K562 (cell line): ENCODE data around the gene SLC2A10. TPM values are rescaled to one million over a fixed set of nuclear protein-coding genes. Genes with fewer than 3 reads are reported as not detected.

Experiments used
- ATAC-seq: fragments of 200-7000 bp; cut with Tn5 transposase; 3 replicates; pipeline ENCODE4 v1.9.1; 2020; ENCODE audit warnings: moderate library complexity
- BruUV-seq: library from RNA; stranded (reverse); fragments of 400-500 nt; replicated peaks from 2 replicates; lab custom pipeline; 2021; lab: Mats Ljungman, UMichigan
- CTCF ChIA-PET: fragments of 300-600 bp; formaldehyde crosslinking; extraction: SDS; loops from one replicate; lab custom pipeline; 2021; ENCODE audit warnings: low intra/inter-chr PET ratio; lab: Yijun Ruan, JAX
- POLR2A ChIA-PET: fragments of 300-600, 350-650 bp; sonication (Branson Sonifier 250); formaldehyde crosslinking; extraction: SDS; loops from one replicate; lab custom pipeline; 2021; ENCODE audit warnings: antibody characterized with exemption, inconsistent platforms; lab: Yijun Ruan, JAX
- DNase-seq, 4 experiments: peaks; one replicate each; pipeline versions ENCODE4 v3.0.0 to v3.0.0-alpha.2; 2011 to 2018; ENCODE audit warnings: low spot score in 3 of 4, mixed read lengths in 3 of 4; ENCODE audit errors: extremely low read depth in 1 of 4
- FAIRE-seq: peaks from 2 replicates; lab custom pipeline; 2011; peaks lifted over from hg19 to GRCh38; lab: Jason Lieb, UNC
- H2AFZ ChIP-seq: 2 replicates; pipeline ENCODE4 v1.6.0; 2011; ENCODE audit warnings: low read depth, low read length, control low read depth, inconsistent platforms
- H3K27ac ChIP-seq: fragments of 200-600 bp; 3 replicates; pipeline ENCODE4 v1.8.0; 2011; ENCODE audit warnings: low read depth, mild to moderate bottlenecking, control low read depth, inconsistent platforms, low read length, moderate library complexity, mixed read lengths; ENCODE audit errors: extremely low read depth
- H3K27me3 ChIP-seq, 2 experiments: fragments of 300-600 bp in 1 of 2; 2 replicates in 1 of 2; 3 replicates in 1 of 2; pipeline versions ENCODE4 v1.6.0 to v1.8.0; 2011; ENCODE audit warnings: inconsistent platforms in 2 of 2, low read length in 2 of 2, mild to moderate bottlenecking in 1 of 2, mixed read lengths in 1 of 2, moderate library complexity in 1 of 2; ENCODE audit not compliant: control insufficient read depth in 2 of 2, insufficient read depth in 2 of 2
- H3K36me3 ChIP-seq: fragments of 300-600 bp; 3 replicates; pipeline ENCODE4 v1.8.0; 2011; ENCODE audit warnings: mild to moderate bottlenecking, low read length, inconsistent platforms; ENCODE audit not compliant: control insufficient read depth, insufficient read depth
- H3K4me1 ChIP-seq, 2 experiments: fragments of 200-600 bp in 1 of 2; replicated peaks in 1 of 2; 2 replicates in 1 of 2; 3 replicates in 1 of 2; pipeline versions ENCODE4 v1.5.1 to v1.8.0; 2011; ENCODE audit warnings: inconsistent platforms in 2 of 2, low read length in 2 of 2, mild to moderate bottlenecking in 1 of 2, mixed read lengths in 1 of 2, moderate library complexity in 1 of 2; ENCODE audit not compliant: control insufficient read depth in 2 of 2, insufficient read depth in 2 of 2
- H3K4me2 ChIP-seq: 2 replicates; pipeline ENCODE4 v1.6.1; 2011; ENCODE audit warnings: low read length, control low read depth, inconsistent platforms, mixed read lengths; ENCODE audit not compliant: insufficient read depth
- H3K4me3 ChIP-seq: fragments of 200-600 bp; sonication (generic), shearing (Covaris generic); 2 replicates; pipeline ENCODE4 v1.5.1; 2016; ENCODE audit warnings: control low read depth, inconsistent platforms
- H3K79me2 ChIP-seq: fragments of 200-600 bp; 3 replicates; pipeline ENCODE4 v1.8.0; 2011; ENCODE audit warnings: low read length, inconsistent platforms; ENCODE audit not compliant: control insufficient read depth, insufficient read depth
- H3K9ac ChIP-seq, 2 experiments: 2 replicates each; pipeline versions ENCODE4 v1.6.0 to v1.6.1; 2011; ENCODE audit warnings: low read depth in 2 of 2, low read length in 2 of 2, control low read depth in 1 of 2, inconsistent platforms in 1 of 2, mild to moderate bottlenecking in 1 of 2, mixed read lengths in 1 of 2; ENCODE audit not compliant: insufficient read depth in 1 of 2
- H3K9me1 ChIP-seq: one replicate; pipeline ENCODE4 v1.6.0; 2011; ENCODE audit warnings: inconsistent platforms, mild to moderate bottlenecking, low read length, moderate library complexity; ENCODE audit not compliant: control insufficient read depth, insufficient read depth
- H3K9me3 ChIP-seq: replicated peaks from 2 replicates; pipeline ENCODE4 v1.5.1; 2011; ENCODE audit warnings: low read depth, low read length, inconsistent platforms; ENCODE audit not compliant: control insufficient read depth, insufficient read depth
- H4K20me1 ChIP-seq: replicated peaks from 2 replicates; pipeline ENCODE4 v1.6.1; 2011; ENCODE audit warnings: low read length, inconsistent platforms, mixed read lengths; ENCODE audit not compliant: control insufficient read depth, insufficient read depth
- PCBP1 ChIP-seq: fragments of 200-400 bp; formaldehyde crosslinking; IDR thresholded peaks from 2 replicates; pipeline ENCODE4 v1.6.1; 2018; ENCODE audit warnings: mild to moderate bottlenecking, low read depth, low read length; ENCODE audit not compliant: poor library complexity, severe bottlenecking
- POU5F1 ChIP-seq: fragments of 150-350 bp; IDR thresholded peaks from 2 replicates; pipeline ENCODE4 v1.6.1; 2014; ENCODE audit warnings: borderline replicate concordance, low read length, low read depth, mild to moderate bottlenecking; ENCODE audit not compliant: partially characterized antibody
- RBM25 ChIP-seq: fragments of 200-400 bp; formaldehyde crosslinking; IDR thresholded peaks from 2 replicates; pipeline ENCODE4 v1.6.1; 2018; ENCODE audit warnings: low read length, low read depth, moderate library complexity; ENCODE audit not compliant: severe bottlenecking
- RHOXF2B ChIP-seq: fragments of 250-450 bp; sonication (Bioruptor Pico); conservative IDR thresholded peaks from 2 replicates; pipeline ENCODE4 v1.5.1; 2021
- SLC30A9 ChIP-seq: fragments of 250-450 bp; sonication (Bioruptor Pico); IDR thresholded peaks from 2 replicates; pipeline ENCODE4 v1.8.0; 2022; ENCODE audit warnings: mild to moderate bottlenecking, moderate library complexity
- SMAD4 ChIP-seq: fragments of 250-450 bp; sonication (Bioruptor Pico); conservative IDR thresholded peaks from 2 replicates; pipeline ENCODE4 v1.8.0; 2021; ENCODE audit warnings: inconsistent platforms, mild to moderate bottlenecking, moderate library complexity
- SPI1 ChIP-seq: IDR thresholded peaks from 2 replicates; pipeline ENCODE4 v1.6.1; 2011; ENCODE audit warnings: low read depth, low read length, control low read depth, borderline replicate concordance
- TAF1 ChIP-seq: IDR thresholded peaks from 2 replicates; pipeline ENCODE4 v1.6.1; 2011; ENCODE audit warnings: mild to moderate bottlenecking, low read length, moderate library complexity; ENCODE audit not compliant: insufficient read depth, control insufficient read depth, severe bottlenecking; ENCODE audit errors: extremely low read depth
- TCF7L2 ChIP-seq: fragments of 150-350 bp; IDR thresholded peaks from 2 replicates; pipeline ENCODE4 v1.6.1; 2016; ENCODE audit warnings: low read depth, mild to moderate bottlenecking, low read length, moderate library complexity
- WGBS: fragments of 100-300 bp; shearing (Covaris generic); methylation state at CpG from one replicate; pipeline ENCODE4 v1.1.6; 2016; ENCODE audit warnings: low coverage, mixed read lengths; ENCODE audit not compliant: insufficient coverage; ENCODE audit errors: missing lambda C conversion rate; 5-methylcytosine and 5-hydroxymethylcytosine counted together
- in situ Hi-C: fragments of 300-500 bp; cut with MboI; formaldehyde crosslinking; loops from 4 replicates; pipeline ENCODE4 v1.15.0; 2018; ENCODE audit warnings: inconsistent platforms, mixed read lengths
- intact Hi-C: fragments of 100-400 bp; cut with micrococcal nuclease; formaldehyde crosslinking; loops from 2 replicates; pipeline ENCODE4 v1.14.2; 2022
- polyA plus RNA-seq, 8 experiments: library from polyadenylated mRNA; depleted of rRNA in 4 of 8; stranded (reverse) in 5 of 8; unstranded in 3 of 8; fragments of >200 nt; fragmentation: Nextera tagmentation in 2 of 8; fragmentation: Illumina TruSeq in 1 of 8; extraction: Ambion mirVana in 2 of 8; extraction: Trizol in 1 of 8; gene quantifications; 2 replicates each; pipeline versions ENCODE4 v1.2.1 to v1.2.3, GENCODE V29; 2011 to 2014; ENCODE audit warnings: inconsistent platforms in 1 of 8, missing spikeins in 1 of 8
- total RNA-seq, 7 experiments: library from RNA; depleted of rRNA in 6 of 7; stranded (reverse); fragments of >200 nt in 6 of 7; fragmentation: Illumina TruSeq in 2 of 7; extraction: Trizol in 2 of 7; gene quantifications; 2 replicates each; pipeline versions ENCODE4 v1.2.1 to v1.2.3, GENCODE V29; 2011 to 2021; ENCODE audit warnings: low replicate concordance in 1 of 7
- TF ChIP-seq, protein P1 (sequence below): fragments of 450-650 bp; IDR thresholded peaks from 2 replicates; pipeline ENCODE4 v1.6.1; 2016; ENCODE audit warnings: low read depth, mild to moderate bottlenecking, moderate library complexity
- TF ChIP-seq, protein P2 (sequence below): fragments of 450-650 bp; IDR thresholded peaks from 2 replicates; pipeline ENCODE4 v1.6.1; 2016; ENCODE audit warnings: borderline replicate concordance

The SLC2A10 gene
- total and polyA plus RNA-seq, 9 of the 15 experiments (the other 6 are each of a cell fraction or from before 2014, with no cell fraction given) = 0.01 to 1.8 (median 0.10) TPM

DNA sequence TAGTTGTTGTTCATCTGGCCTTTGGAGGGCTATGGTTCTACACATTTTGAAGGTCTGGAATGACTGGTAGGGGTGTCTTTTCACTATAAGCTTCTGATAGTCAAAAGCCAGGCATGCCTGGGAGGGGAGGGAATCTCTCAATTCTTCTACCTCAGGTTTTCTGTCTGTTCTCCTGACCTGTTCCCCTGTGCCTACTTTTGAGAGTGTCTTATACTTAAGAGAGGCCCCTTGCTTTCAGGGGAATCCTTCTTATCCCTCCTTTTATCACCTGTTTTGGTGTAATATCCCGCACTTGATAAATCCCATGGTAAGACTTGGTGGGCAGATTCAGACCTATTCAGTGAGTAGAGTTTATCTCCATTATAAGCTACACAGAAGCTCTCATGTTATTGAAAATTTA lies 47.8 kb upstream of the SLC2A10 start:
- Histone ChIP-seq H3K9me1 (no peaks in the 10 kb centered on the region), H2AFZ (no peak overlapping the region), H3K4me1 (no peaks in the 10 kb centered on the region; a peak in 1 of 5 replicates), H3K79me2 (no peaks in the 10 kb centered on the region), H3K27ac (no peak overlapping the region), H4K20me1 (no peaks in the 10 kb centered on the region), H3K36me3 (peaks cover 9% of the 10 kb centered on the region; the same call in 1 of the 3 replicates), H3K4me3 (no peak overlapping the region), H3K4me2 (no peak overlapping the region), H3K9ac (no peak overlapping the region), H3K27me3 (no peaks in the 10 kb centered on the region), H3K9me3 (no peaks in the 10 kb centered on the region)
- FAIRE-seq = no peak
- in situ Hi-C loops (no loop called here), intact Hi-C loops (no loop called here)
- ATAC-seq = no peak
- no TSS peak for BruUV-seq
- ChIA-PET CTCF (no interaction called here), POLR2A (no interaction called here)
- DNase-seq = no peak
- WGBS = 87% methylated on average over 1 of the region's 1 CpG
- TF ChIP-seq, protein P1, sequence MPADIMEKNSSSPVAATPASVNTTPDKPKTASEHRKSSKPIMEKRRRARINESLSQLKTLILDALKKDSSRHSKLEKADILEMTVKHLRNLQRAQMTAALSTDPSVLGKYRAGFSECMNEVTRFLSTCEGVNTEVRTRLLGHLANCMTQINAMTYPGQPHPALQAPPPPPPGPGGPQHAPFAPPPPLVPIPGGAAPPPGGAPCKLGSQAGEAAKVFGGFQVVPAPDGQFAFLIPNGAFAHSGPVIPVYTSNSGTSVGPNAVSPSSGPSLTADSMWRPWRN = no peak
- TF ChIP-seq SLC30A9 = no peak
- TF ChIP-seq POU5F1 = no peak

DNA sequence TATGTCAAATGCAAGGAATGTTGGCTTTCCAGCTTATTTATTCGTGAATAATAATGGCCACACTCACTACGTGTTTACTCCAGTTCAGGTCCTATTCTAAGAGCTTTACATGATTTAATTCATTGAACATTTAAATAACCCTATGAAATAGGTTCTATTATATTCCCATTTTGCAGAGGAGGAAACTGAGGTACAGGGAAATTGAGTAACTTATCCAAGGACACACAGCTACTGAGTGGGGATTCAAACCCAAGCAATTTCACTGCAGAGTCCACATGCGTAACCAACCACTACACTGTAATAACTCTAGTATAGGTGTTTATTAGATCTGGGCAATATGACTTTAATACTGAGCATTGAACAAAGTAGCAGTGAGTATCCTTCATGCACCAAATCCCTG lies 45.9 kb upstream of the SLC2A10 start:
- Histone ChIP-seq H3K36me3 (peaks cover 15% of the 10 kb centered on the region; the same call in 2 of the 3 replicates), H3K4me2 (no peak overlapping the region), H3K27me3 (no peaks in the 10 kb centered on the region), H3K79me2 (no peaks in the 10 kb centered on the region), H3K27ac (no peak overlapping the region), H3K9me1 (no peaks in the 10 kb centered on the region), H2AFZ (no peak overlapping the region), H4K20me1 (no peaks in the 10 kb centered on the region), H3K4me1 (no peaks in the 10 kb centered on the region), H3K4me3 (no peak overlapping the region), H3K9ac (no peak overlapping the region), H3K9me3 (no peaks in the 10 kb centered on the region)
- 77% methylated on average over 3 of the region's 3 CpGs for WGBS
- in situ Hi-C loops (no loop called here), intact Hi-C loops (no loop called here)
- no peak for ATAC-seq
- no peak for DNase-seq
- POLR2A ChIA-PET = interaction anchor here (0.7 to 1.7 kb wide), 2 partner anchors 13 to 15 kb away, joined by 3 to 5 read pairs; no protein-coding TSS in a partner anchor
- BruUV-seq = no TSS peak
- TF ChIP-seq TAF1 = no peak
- peak; percentile 68 for TF ChIP-seq RBM25
- no peak for TF ChIP-seq PCBP1
- no peak for TF ChIP-seq SMAD4 (CRISPR knock-in tag)
- TF ChIP-seq, protein P2, sequence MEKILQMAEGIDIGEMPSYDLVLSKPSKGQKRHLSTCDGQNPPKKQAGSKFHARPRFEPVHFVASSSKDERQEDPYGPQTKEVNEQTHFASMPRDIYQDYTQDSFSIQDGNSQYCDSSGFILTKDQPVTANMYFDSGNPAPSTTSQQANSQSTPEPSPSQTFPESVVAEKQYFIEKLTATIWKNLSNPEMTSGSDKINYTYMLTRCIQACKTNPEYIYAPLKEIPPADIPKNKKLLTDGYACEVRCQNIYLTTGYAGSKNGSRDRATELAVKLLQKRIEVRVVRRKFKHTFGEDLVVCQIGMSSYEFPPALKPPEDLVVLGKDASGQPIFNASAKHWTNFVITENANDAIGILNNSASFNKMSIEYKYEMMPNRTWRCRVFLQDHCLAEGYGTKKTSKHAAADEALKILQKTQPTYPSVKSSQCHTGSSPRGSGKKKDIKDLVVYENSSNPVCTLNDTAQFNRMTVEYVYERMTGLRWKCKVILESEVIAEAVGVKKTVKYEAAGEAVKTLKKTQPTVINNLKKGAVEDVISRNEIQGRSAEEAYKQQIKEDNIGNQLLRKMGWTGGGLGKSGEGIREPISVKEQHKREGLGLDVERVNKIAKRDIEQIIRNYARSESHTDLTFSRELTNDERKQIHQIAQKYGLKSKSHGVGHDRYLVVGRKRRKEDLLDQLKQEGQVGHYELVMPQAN = no peak
- TF ChIP-seq RHOXF2B (CRISPR knock-in tag) = no peak
- no peak for TF ChIP-seq SPI1
- TF ChIP-seq TCF7L2 = no peak
- FAIRE-seq = no peak
- CTCF ChIA-PET = no interaction called here
